22Rv1 (cell line): ENCODE data around the gene NRXN3.

Experiments used
- H3K27ac ChIP-seq: fragments of 450-650 bp; 2 replicates; pipeline ENCODE4 v1.5.1; 2017
- ZFX ChIP-seq: fragments of 450-650 bp; IDR thresholded peaks from 2 replicates; pipeline ENCODE4 v1.6.1; 2017; ENCODE audit warnings: antibody characterized with exemption, borderline replicate concordance
- TF ChIP-seq, protein P1 (sequence below): fragments of 450-650 bp; IDR thresholded peaks from 2 replicates; pipeline ENCODE4 v1.5.1; 2017; ENCODE audit warnings: mild to moderate bottlenecking

NRXN3 gene

DNA sequence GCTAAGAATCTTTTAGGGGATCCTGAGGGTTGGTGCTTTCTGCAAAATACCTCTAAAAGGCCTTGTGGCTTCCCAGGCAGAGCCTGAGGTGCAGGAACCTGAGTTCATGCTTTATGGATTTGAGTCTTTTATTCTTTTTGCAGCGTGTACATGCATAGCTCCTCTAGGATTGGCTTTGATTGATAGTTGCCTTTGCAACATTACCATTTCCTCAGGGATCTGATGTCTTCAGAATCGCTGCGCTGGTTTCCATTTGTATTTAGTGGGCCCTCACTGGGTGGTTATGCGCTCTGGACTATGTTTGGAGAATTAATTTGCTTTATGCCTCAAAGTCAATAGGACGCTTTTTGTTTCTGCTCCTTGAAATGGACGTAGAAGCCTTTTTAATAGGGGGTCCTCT lies 16.1 kb downstream of the NRXN3 start:
- TF ChIP-seq, protein P1, sequence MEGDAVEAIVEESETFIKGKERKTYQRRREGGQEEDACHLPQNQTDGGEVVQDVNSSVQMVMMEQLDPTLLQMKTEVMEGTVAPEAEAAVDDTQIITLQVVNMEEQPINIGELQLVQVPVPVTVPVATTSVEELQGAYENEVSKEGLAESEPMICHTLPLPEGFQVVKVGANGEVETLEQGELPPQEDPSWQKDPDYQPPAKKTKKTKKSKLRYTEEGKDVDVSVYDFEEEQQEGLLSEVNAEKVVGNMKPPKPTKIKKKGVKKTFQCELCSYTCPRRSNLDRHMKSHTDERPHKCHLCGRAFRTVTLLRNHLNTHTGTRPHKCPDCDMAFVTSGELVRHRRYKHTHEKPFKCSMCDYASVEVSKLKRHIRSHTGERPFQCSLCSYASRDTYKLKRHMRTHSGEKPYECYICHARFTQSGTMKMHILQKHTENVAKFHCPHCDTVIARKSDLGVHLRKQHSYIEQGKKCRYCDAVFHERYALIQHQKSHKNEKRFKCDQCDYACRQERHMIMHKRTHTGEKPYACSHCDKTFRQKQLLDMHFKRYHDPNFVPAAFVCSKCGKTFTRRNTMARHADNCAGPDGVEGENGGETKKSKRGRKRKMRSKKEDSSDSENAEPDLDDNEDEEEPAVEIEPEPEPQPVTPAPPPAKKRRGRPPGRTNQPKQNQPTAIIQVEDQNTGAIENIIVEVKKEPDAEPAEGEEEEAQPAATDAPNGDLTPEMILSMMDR: no peak
- TF ChIP-seq ZFX: no peak
- H3K27ac ChIP-seq: no peak overlapping the region

DNA sequence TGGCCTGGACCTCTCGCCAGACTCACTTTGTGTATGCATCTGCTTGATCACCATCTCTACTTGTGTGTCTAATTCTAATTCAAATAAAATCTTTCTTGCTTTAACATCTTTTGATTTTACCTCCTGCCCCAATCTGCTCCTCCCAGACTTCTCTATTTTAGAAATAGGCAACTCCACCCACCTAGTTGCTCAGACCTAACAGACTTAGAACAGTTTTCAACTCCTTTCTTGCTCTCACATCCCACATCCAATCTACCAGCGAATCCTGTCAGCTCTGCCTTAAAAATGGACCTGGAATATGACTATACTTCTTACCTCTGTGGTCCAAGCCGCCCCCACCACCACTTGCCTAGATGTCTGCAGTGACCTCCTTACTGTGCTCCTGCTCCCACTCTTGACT lies 18.7 kb downstream of the NRXN3 start:
- TF ChIP-seq ZFX: no peak
- TF ChIP-seq, protein P1: no peak
- H3K27ac ChIP-seq: no peak overlapping the region

DNA sequence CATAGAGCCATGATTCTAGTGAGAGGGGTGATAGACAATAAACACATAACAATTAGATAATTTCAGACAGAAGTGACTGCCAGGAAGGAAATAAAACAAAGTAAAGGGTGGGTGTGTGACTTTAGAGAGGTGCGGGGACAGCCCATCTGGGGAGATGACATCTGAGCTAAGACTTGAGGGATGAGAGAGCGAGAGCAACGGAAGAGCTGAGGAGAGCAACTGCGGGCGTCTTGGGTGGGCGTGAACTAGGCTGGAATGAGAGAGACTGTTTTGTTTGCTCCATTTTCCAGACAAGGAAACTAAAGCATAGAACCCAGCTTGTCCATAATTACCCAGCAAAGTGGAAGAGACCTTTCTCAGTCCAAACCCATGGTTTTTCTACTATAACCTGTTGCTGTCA lies 25.3 kb downstream of the NRXN3 start:
- H3K27ac ChIP-seq: no peak overlapping the region
- TF ChIP-seq, protein P1: no peak
- TF ChIP-seq ZFX: no peak

DNA sequence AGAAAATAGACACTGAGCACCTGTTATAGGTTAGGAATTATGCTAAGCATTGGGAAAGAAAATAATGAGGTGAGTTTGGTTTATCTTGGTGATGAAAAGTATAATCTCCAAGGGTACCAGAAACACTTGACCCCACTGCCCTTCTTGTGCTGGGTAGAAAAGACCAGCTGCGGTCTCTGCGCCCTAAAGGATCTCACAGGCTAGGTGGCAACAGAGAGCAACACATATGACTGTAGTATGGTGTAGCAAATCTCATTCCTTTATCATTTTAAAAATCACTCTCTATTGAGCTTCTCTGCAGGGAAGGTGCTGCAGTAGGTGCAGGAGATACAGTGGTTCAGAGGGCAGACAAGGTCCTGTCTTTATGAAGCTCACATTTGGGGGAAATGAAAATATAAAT lies 26.1 kb downstream of the NRXN3 start:
- no peak overlapping the region for H3K27ac ChIP-seq
- TF ChIP-seq ZFX: no peak
- TF ChIP-seq, protein P1: no peak; the same call in 1 of the 2 replicates

DNA sequence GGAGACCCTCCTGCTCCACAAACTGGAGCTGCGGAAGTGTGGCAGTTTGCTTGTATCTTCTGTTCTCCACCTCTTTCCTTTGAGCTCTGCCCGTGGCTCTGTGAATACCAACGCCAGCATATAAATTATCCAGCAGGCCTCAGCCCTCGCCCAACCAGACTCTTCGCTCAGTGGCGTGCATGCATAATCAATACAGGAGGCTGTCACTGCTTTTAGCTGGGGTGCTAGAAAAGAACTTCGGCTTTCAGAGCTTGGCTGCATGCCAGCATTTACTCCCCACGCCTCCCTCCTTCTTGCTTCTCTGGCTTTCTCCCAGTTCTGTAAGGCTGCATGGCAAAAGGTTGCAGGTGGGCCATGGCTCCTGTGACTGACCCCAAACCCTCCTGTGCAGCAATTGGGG lies 26.9 kb downstream of the NRXN3 start:
- H3K27ac ChIP-seq: no peak overlapping the region
- no peak for TF ChIP-seq ZFX
- TF ChIP-seq, protein P1: no peak

DNA sequence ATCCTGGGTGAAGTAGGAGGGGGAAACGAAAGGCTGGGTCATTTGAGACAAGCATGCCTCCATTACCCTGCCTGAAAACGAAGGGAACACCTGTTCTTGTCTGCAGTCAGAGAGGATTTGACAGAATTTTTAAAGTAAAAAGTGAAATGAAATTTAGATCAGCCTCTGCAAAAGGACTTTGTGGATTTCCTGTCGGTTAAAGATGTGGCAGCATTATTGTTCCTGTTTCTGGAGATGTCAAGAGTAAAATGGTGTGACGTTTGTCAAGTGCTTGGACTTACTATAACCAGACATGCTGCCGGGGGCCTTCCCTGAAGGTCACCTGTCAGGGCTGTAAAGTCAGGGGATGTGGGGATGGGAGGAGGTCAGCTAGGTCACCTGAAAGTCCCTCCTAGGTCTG lies 32.0 kb downstream of the NRXN3 start:
- H3K27ac ChIP-seq: no peak overlapping the region
- TF ChIP-seq, protein P1: no peak
- no peak for TF ChIP-seq ZFX

DNA sequence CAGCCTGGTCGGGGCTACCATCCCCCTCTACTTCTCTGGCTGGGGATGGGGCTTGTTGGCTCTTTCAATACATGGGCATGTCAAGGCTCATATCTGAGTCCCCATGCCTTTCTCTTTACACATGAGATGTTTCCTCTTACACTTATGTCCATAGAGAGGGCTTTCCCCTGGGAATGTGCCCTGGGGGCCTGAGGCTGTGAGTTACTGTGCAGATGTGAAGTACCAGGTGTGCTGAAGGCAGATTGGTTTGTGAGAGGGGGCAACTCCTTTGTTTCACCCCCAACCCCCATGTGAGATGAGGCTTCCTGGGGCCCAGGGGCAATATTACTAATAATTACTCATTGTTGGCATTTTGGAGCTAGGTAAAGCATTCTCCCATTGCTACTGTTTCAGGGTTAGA lies 32.8 kb downstream of the NRXN3 start:
- no peak overlapping the region for H3K27ac ChIP-seq
- TF ChIP-seq, protein P1: no peak
- TF ChIP-seq ZFX: no peak
